Measurements from ENCODE around the gene TGFBR2. TPM values are rescaled to one million over a fixed set of nuclear protein-coding genes. Genes with fewer than 3 reads are reported as not detected.

Gene TGFBR2
- total RNA-seq, 1 experiment from 2014 or later: 22.5 TPM

DNA sequence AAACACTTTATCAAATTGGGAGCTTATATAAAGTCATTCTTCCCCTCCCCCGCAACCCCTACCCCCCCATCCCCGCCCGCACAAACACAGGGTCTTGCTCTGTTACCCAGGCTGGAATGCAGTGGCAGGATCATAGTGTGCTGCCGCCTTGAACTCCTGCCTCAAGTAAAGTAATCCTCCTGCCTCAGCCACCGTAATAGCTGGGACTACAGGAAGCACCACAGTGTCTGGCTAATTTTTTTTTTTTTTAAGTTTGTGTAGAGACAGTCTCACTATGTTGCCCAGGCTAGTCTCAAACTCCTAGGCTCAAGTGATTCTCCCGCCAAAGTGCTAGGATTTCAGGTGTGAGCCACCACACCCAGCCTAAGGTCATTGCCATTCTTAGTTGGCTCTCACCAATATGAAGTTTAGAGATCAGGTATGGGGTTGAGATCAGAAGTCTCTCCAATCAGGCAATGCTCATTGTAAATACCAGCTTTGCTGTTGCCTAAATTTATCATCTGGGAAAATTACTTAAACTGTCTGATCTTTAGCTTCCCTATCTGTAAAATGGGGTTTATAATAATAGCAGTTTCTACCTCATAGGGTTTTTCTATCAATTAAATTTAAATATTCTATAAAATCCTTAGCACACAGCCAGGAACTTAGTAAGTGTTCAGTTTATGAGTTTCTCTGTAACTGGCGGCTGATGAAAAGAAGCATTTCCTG, 60.3 kb downstream of the TGFBR2 start (continued):
- TF ChIP-seq, protein P1, sequence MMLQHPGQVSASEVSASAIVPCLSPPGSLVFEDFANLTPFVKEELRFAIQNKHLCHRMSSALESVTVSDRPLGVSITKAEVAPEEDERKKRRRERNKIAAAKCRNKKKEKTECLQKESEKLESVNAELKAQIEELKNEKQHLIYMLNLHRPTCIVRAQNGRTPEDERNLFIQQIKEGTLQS (IDR thresholded peaks at IDR 0.05): no peak
- TF ChIP-seq, protein P2, sequence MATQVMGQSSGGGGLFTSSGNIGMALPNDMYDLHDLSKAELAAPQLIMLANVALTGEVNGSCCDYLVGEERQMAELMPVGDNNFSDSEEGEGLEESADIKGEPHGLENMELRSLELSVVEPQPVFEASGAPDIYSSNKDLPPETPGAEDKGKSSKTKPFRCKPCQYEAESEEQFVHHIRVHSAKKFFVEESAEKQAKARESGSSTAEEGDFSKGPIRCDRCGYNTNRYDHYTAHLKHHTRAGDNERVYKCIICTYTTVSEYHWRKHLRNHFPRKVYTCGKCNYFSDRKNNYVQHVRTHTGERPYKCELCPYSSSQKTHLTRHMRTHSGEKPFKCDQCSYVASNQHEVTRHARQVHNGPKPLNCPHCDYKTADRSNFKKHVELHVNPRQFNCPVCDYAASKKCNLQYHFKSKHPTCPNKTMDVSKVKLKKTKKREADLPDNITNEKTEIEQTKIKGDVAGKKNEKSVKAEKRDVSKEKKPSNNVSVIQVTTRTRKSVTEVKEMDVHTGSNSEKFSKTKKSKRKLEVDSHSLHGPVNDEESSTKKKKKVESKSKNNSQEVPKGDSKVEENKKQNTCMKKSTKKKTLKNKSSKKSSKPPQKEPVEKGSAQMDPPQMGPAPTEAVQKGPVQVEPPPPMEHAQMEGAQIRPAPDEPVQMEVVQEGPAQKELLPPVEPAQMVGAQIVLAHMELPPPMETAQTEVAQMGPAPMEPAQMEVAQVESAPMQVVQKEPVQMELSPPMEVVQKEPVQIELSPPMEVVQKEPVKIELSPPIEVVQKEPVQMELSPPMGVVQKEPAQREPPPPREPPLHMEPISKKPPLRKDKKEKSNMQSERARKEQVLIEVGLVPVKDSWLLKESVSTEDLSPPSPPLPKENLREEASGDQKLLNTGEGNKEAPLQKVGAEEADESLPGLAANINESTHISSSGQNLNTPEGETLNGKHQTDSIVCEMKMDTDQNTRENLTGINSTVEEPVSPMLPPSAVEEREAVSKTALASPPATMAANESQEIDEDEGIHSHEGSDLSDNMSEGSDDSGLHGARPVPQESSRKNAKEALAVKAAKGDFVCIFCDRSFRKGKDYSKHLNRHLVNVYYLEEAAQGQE (IDR thresholded peaks at IDR 0.05; ENCODE audit: low read depth): no peak

DNA sequence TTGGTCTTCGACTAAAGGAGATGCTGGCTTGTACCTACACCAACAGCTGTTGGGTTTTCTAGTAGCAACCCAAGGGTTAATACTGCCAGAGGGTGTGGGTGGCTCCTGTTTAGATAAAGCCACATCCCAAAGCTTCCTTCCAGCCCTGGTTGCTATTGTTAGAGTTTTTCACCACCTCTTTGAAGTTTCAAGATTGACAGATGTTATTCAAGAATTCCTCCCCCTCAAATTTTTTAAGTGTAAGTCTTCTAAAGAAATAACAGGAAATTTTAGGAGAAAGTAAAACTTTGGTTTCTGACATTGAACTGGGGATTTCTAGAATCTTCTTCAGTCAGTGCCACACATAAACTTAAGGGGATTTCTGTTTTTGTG, 60.9 kb downstream of the TGFBR2 start:
- H3K4me2 ChIP-seq (ENCODE audit: low read length): peak overlapping the region; percentile 23; the same call in 1 of the 2 replicates
- H3K9ac ChIP-seq (ENCODE audit: low read length): no peak overlapping the region
- CTCF ChIA-PET: no interaction called here
- ATAC-seq (peak; percentile 59; the same call in 1 of the 2 replicates), DNase-seq (ENCODE audit: low read depth, low spot score) (no peak)
- H2AFZ ChIP-seq (ENCODE audit: low read depth, low read length, poor library complexity, severe bottlenecking): no peak overlapping the region
- BruUV-seq (replicated peaks): no TSS peak
- POLR2A ChIA-PET: no interaction called here
- no peak overlapping the region for H3K4me3 ChIP-seq (replicated peaks in 1 of 2; ENCODE audit: low read depth in 1 of 2, low read length in 2 of 2)
- H3K36me3 ChIP-seq (ENCODE audit: control insufficient read depth in 1 of 2, insufficient read depth in 2 of 2, low read length in 2 of 2): peaks cover 21 to 39% of the 10 kb centered on the region in 2 experiments; a peak in 3 of 4 replicates
- H3K27me3 ChIP-seq (ENCODE audit: insufficient read depth, low read length): no peaks in the 10 kb centered on the region
- H3K9me3 ChIP-seq (ENCODE audit: control insufficient read depth in 1 of 2, insufficient read depth in 1 of 2, low read depth in 1 of 2, low read length in 2 of 2): no peaks in the 10 kb centered on the region
- H3K9me2 ChIP-seq (ENCODE audit: insufficient read depth): no peaks in the 10 kb centered on the region
- H3K4me1 ChIP-seq (ENCODE audit: control insufficient read depth in 1 of 2, insufficient read depth in 2 of 2, low read length in 2 of 2): peaks cover 43 to 49% of the 10 kb centered on the region in 2 experiments
- RAD21 ChIA-PET (ENCODE audit: low non-redundant PET in 1 of 2, low total read pairs in 2 of 2, uncharacterized antibody in 2 of 2, unreplicated experiment in 2 of 2): no interaction called here
- no peak overlapping the region for H3K27ac ChIP-seq (ENCODE audit: low read depth, low read length)
- peaks cover 91% of the 10 kb centered on the region for H3K79me2 ChIP-seq (ENCODE audit: insufficient read depth, low read length)
- intact Hi-C loops (cut with micrococcal nuclease): no loop called here
- peaks cover 9% of the 10 kb centered on the region; the same call in 1 of the 2 replicates for H4K20me1 ChIP-seq (ENCODE audit: insufficient read depth)
- TF ChIP-seq, protein P2 (IDR thresholded peaks at IDR 0.05; ENCODE audit: low read depth): no peak
- TF ChIP-seq FOSL1 (IDR thresholded peaks at IDR 0.05; ENCODE audit: low read depth) (no peak), EGR1 (IDR thresholded peaks at IDR 0.05; ENCODE audit: low read depth) (peak; percentile 66; the same call in 1 of the 2 replicates), SRF (IDR thresholded peaks at IDR 0.05; ENCODE audit: low read depth) (no peak), YY1 (IDR thresholded peaks at IDR 0.05; ENCODE audit: extremely low read depth, insufficient replicate concordance, low read depth, low read length) (no peak), SIN3A (IDR thresholded peaks at IDR 0.05; ENCODE audit: low read depth) (no peak), TCF7L2 (IDR thresholded peaks at IDR 0.05; ENCODE audit: borderline replicate concordance, extremely low read depth, insufficient read depth, insufficient read length) (peak; percentile 34), CBX3 (IDR thresholded peaks at IDR 0.05; ENCODE audit: low read depth) (no peak), ZFX (IDR thresholded peaks at IDR 0.05) (no peak), ZNF274 (IDR thresholded peaks at IDR 0.05; ENCODE audit: low read depth, low read length) (no peak), JUND (IDR thresholded peaks at IDR 0.05) (0 out of 2 replicates have a peak, but pooled peaks have one; percentile 12)
- TF ChIP-seq, protein P3, sequence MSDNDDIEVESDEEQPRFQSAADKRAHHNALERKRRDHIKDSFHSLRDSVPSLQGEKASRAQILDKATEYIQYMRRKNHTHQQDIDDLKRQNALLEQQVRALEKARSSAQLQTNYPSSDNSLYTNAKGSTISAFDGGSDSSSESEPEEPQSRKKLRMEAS (IDR thresholded peaks at IDR 0.05): no peak
- TF ChIP-seq, protein P4, sequence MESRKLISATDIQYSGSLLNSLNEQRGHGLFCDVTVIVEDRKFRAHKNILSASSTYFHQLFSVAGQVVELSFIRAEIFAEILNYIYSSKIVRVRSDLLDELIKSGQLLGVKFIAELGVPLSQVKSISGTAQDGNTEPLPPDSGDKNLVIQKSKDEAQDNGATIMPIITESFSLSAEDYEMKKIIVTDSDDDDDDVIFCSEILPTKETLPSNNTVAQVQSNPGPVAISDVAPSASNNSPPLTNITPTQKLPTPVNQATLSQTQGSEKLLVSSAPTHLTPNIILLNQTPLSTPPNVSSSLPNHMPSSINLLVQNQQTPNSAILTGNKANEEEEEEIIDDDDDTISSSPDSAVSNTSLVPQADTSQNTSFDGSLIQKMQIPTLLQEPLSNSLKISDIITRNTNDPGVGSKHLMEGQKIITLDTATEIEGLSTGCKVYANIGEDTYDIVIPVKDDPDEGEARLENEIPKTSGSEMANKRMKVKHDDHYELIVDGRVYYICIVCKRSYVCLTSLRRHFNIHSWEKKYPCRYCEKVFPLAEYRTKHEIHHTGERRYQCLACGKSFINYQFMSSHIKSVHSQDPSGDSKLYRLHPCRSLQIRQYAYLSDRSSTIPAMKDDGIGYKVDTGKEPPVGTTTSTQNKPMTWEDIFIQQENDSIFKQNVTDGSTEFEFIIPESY (IDR thresholded peaks at IDR 0.05; ENCODE audit: extremely low read depth, insufficient replicate concordance, low read length): no peak
